Uterus (tissue), 2 donors: ENCODE measurements around the gene MIDN.

Experiments
- CTCF ChIP-seq, 4 experiments: fragments of 200-600 bp in 2 of 4; fragments of 450-650 bp in 2 of 4; sonication (generic) in 2 of 4; IDR thresholded peaks; one replicate each; pipeline ENCODE4 v1.5.1; 2016 to 2019; ENCODE audit warnings: antibody characterized with exemption in 4 of 4, mild to moderate bottlenecking in 2 of 4, moderate library complexity in 1 of 4
- POLR2A ChIP-seq, 2 donors: fragments of 450-650 bp; IDR thresholded peaks; one replicate each; pipeline ENCODE4 v1.6.1; 2016; ENCODE audit warnings: antibody characterized with exemption in 2 of 2, mild to moderate bottlenecking in 1 of 2, moderate library complexity in 1 of 2

GRCh38 chr19:1307755-1308303, 59.4 kb downstream of the MIDN start:
- no peak for TF ChIP-seq CTCF (IDR thresholded peaks at IDR 0.05)
- TF ChIP-seq POLR2A (IDR thresholded peaks at IDR 0.05), result no peak
